H1 (cell line): Measurements from ENCODE around the gene FBLIM1. TPM values are rescaled to one million over a fixed set of nuclear protein-coding genes. Genes with fewer than 3 reads are reported as not detected.

Experiments
- CTCF ChIA-PET: fragments of 300-600 bp; sonication (Branson Sonifier 250); formaldehyde crosslinking; loops from one replicate; lab custom pipeline; 2021; ENCODE audit not compliant: partially characterized antibody; lab: Charles Lee
- POLR2A ChIA-PET: fragments of 300-600 bp; sonication (Branson Sonifier 250); formaldehyde crosslinking; loops from one replicate; lab custom pipeline; 2021; ENCODE audit warnings: inconsistent platforms; ENCODE audit not compliant: partially characterized antibody; lab: Charles Lee
- DNase-seq, 2 experiments: peaks; one replicate each; pipeline versions ENCODE4 v3.0.0 to v3.0.0-alpha.2; 2010 to 2022; ENCODE audit warnings: low spot score in 2 of 2, low read depth in 1 of 2, mixed read lengths in 1 of 2
- FAIRE-seq: peaks from 2 replicates; lab custom pipeline; 2011; peaks lifted over from hg19 to GRCh38; lab: Jason Lieb, UNC
- H2AFZ ChIP-seq: 2 replicates; pipeline ENCODE4 v1.8.1; 2012; ENCODE audit warnings: low read length, inconsistent platforms
- H2AK5ac ChIP-seq: 2 replicates; pipeline ENCODE4 v1.6.1; 2013; ENCODE audit warnings: low read depth, low read length
- H2BK120ac ChIP-seq: replicated peaks from 2 replicates; pipeline ENCODE3; 2013; ENCODE audit warnings: low read depth, low read length, inconsistent platforms
- H2BK12ac ChIP-seq: 2 replicates; pipeline ENCODE4 v1.6.1; 2013; ENCODE audit warnings: low read depth, low read length
- H2BK15ac ChIP-seq: 2 replicates; pipeline ENCODE4 v1.6.1; 2013; ENCODE audit warnings: low read length
- H2BK20ac ChIP-seq: 2 replicates; pipeline ENCODE4 v1.6.1; 2013; ENCODE audit warnings: low read length
- H2BK5ac ChIP-seq: 2 replicates; pipeline ENCODE4 v1.6.1; 2013; ENCODE audit warnings: low read depth, low read length
- H3K14ac ChIP-seq: 2 replicates; pipeline ENCODE4 v1.6.1; 2013; ENCODE audit warnings: inconsistent platforms; ENCODE audit not compliant: insufficient read length
- H3K18ac ChIP-seq: 2 replicates; pipeline ENCODE4 v1.6.1; 2013; ENCODE audit warnings: low read length; ENCODE audit errors: extremely low read depth
- H3K23ac ChIP-seq: 2 replicates; pipeline ENCODE4 v1.6.1; 2013; ENCODE audit warnings: inconsistent platforms; ENCODE audit not compliant: insufficient read length
- H3K23me2 ChIP-seq: 2 replicates; pipeline ENCODE4 v1.6.1; 2013; ENCODE audit warnings: low read depth, low read length
- H3K27ac ChIP-seq: 2 replicates; pipeline ENCODE4 v1.6.1; 2011; ENCODE audit warnings: low read depth, low read length, inconsistent platforms
- H3K27me3 ChIP-seq, 4 experiments: replicated peaks in 1 of 4; 1 replicate in 1 of 4; 2 replicates in 3 of 4; pipeline versions ENCODE4 v1.6.1 to v1.8.1; 2011 to 2013; ENCODE audit warnings: low read length in 3 of 4, mild to moderate bottlenecking in 3 of 4, inconsistent platforms in 2 of 4, mixed read lengths in 2 of 4, moderate library complexity in 1 of 4; ENCODE audit not compliant: control insufficient read depth in 3 of 4, insufficient read depth in 3 of 4; ENCODE audit errors: extremely low read depth in 1 of 4
- H3K36me3 ChIP-seq, 4 experiments: 2 replicates each; pipeline versions ENCODE4 v1.6.1 to v1.8.1; 2011 to 2013; ENCODE audit warnings: mild to moderate bottlenecking in 4 of 4, low read length in 3 of 4, moderate library complexity in 2 of 4, control low read depth in 1 of 4, inconsistent platforms in 1 of 4; ENCODE audit not compliant: insufficient read depth in 4 of 4, control insufficient read depth in 2 of 4
- H3K4ac ChIP-seq: replicated peaks from 2 replicates; pipeline ENCODE3; 2013; ENCODE audit warnings: low read length, low read depth, mixed read lengths, inconsistent platforms; ENCODE audit not compliant: insufficient read length
- H3K4me1 ChIP-seq, 4 experiments: replicated peaks in 1 of 4; 1 replicate in 1 of 4; 2 replicates in 3 of 4; pipeline versions ENCODE4 v1.6.1 to v1.8.1; 2011 to 2013; ENCODE audit warnings: low read length in 3 of 4, inconsistent platforms in 2 of 4, mixed read lengths in 1 of 4; ENCODE audit not compliant: insufficient read depth in 4 of 4, control insufficient read depth in 3 of 4
- H3K4me2 ChIP-seq, 2 experiments: 2 replicates each; pipeline versions ENCODE4 v1.6.1 to v1.8.1; 2011 to 2013; ENCODE audit warnings: low read depth in 2 of 2, low read length in 2 of 2, control low read depth in 1 of 2, inconsistent platforms in 1 of 2, mild to moderate bottlenecking in 1 of 2; ENCODE audit not compliant: insufficient read depth in 1 of 2
- H3K4me3 ChIP-seq, 4 experiments: fragments of 200-600, 300-600 bp in 1 of 4; sonication (generic), shearing (Covaris generic), sonication (Bioruptor Twin) in 1 of 4; 2 replicates each; pipeline versions ENCODE4 v1.5.1 to v1.8.1; 2011 to 2016; ENCODE audit warnings: low read length in 4 of 4, low read depth in 3 of 4, control low read depth in 2 of 4, inconsistent platforms in 2 of 4, mild to moderate bottlenecking in 2 of 4, mixed read lengths in 1 of 4, moderate library complexity in 1 of 4; ENCODE audit not compliant: insufficient read depth in 2 of 4; ENCODE audit errors: extremely low read depth in 1 of 4
- H3K56ac ChIP-seq: replicated peaks from 2 replicates; pipeline ENCODE3; 2013; ENCODE audit warnings: low read depth, mild to moderate bottlenecking, mixed read lengths, low read length, inconsistent platforms; ENCODE audit not compliant: insufficient read length
- H3K79me1 ChIP-seq: 2 replicates; pipeline ENCODE4 v1.6.1; 2013; ENCODE audit warnings: low read depth, low read length, control low read depth
- H3K79me2 ChIP-seq, 2 experiments: 2 replicates each; pipeline versions ENCODE4 v1.6.1 to v1.8.1; 2012 to 2013; ENCODE audit warnings: low read length in 2 of 2, mild to moderate bottlenecking in 2 of 2, inconsistent platforms in 1 of 2; ENCODE audit not compliant: insufficient read depth in 2 of 2, control insufficient read depth in 1 of 2
- H3K9ac ChIP-seq, 4 experiments: replicated peaks in 1 of 4; 1 replicate in 1 of 4; 2 replicates in 3 of 4; pipeline versions ENCODE4 v1.6.1 to v1.8.1; 2011 to 2013; ENCODE audit warnings: low read depth in 3 of 4, low read length in 3 of 4, control low read depth in 2 of 4, mild to moderate bottlenecking in 2 of 4, moderate library complexity in 2 of 4, inconsistent platforms in 1 of 4; ENCODE audit errors: extremely low read depth in 1 of 4
- H3K9me3 ChIP-seq, 2 experiments: 2 replicates each; pipeline versions ENCODE4 v1.6.1 to v1.8.1; 2012 to 2013; ENCODE audit warnings: mild to moderate bottlenecking in 2 of 2, moderate library complexity in 2 of 2, control low read depth in 1 of 2, inconsistent platforms in 1 of 2, low read depth in 1 of 2, low read length in 1 of 2, mixed read lengths in 1 of 2; ENCODE audit not compliant: insufficient read depth in 2 of 2
- H4K20me1 ChIP-seq, 2 experiments: replicated peaks in 1 of 2; 2 replicates each; pipeline versions ENCODE3 to v1.8.1; 2011 to 2013; ENCODE audit warnings: inconsistent platforms in 2 of 2, low read length in 2 of 2, mild to moderate bottlenecking in 1 of 2; ENCODE audit not compliant: insufficient read depth in 2 of 2, control insufficient read depth in 1 of 2
- H4K5ac ChIP-seq: 2 replicates; pipeline ENCODE4 v1.6.1; 2013; ENCODE audit warnings: low read length, low read depth, mixed read lengths, inconsistent platforms; ENCODE audit not compliant: insufficient read length
- H4K8ac ChIP-seq: 2 replicates; pipeline ENCODE4 v1.8.0; 2013; ENCODE audit warnings: mild to moderate bottlenecking, moderate library complexity, low read length, inconsistent platforms; ENCODE audit not compliant: insufficient read depth; ENCODE audit errors: extremely low read depth
- H4K91ac ChIP-seq: replicated peaks from 2 replicates; pipeline ENCODE3; 2013; ENCODE audit warnings: low read length, mixed read lengths, inconsistent platforms; ENCODE audit not compliant: insufficient read length
- CBX5 ChIP-seq: fragments of 300-800, 300-1000 bp; sonication (generic); IDR thresholded peaks from 2 replicates; pipeline ENCODE4 v1.7.1; 2016; ENCODE audit warnings: antibody characterized with exemption, low read length, low read depth
- JUND ChIP-seq: IDR thresholded peaks from 2 replicates; pipeline ENCODE4 v1.6.1; 2011; ENCODE audit warnings: mild to moderate bottlenecking, improper control_type of control experiment, low read length
- WGBS, 2 experiments: shearing (Covaris generic) in 1 of 2; methylation state at CpG; one replicate each; pipeline versions ENCODE4 v1.1.6 to v1.1.7; 2013 to 2015; ENCODE audit warnings: low lambda C conversion rate in 2 of 2, mixed read lengths in 2 of 2, inconsistent platforms in 1 of 2, low coverage in 1 of 2, missing lambda C conversion rate in 1 of 2; ENCODE audit not compliant: insufficient replicate concordance in 2 of 2, insufficient coverage in 1 of 2, insufficient read length in 1 of 2; ENCODE audit errors: extremely low coverage in 1 of 2, missing lambda C conversion rate in 1 of 2; 5-methylcytosine and 5-hydroxymethylcytosine counted together
- polyA plus RNA-seq, 7 experiments: library from polyadenylated mRNA; depleted of rRNA in 3 of 7; stranded (reverse) in 5 of 7; unstranded in 2 of 7; fragments of >200 nt in 5 of 7; fragments of 200-250 nt in 2 of 7; gene quantifications; 1 replicate in 5 of 7; 2 replicates in 1 of 7; 4 replicates in 1 of 7; pipeline versions ENCODE4 v1.2.1 to v1.2.3, GENCODE V29; 2011 to 2013; ENCODE audit warnings: missing spikeins in 2 of 7, mixed read lengths in 2 of 7
- total RNA-seq: library from RNA; stranded (reverse); fragmentation: NEBNext Ultra II Directional; extraction: Animal tissue kit (Norgen Biotek cat#: 25700); gene quantifications from 2 replicates; pipeline ENCODE4 v1.2.1, GENCODE V29; 2021

The FBLIM1 gene
- total and polyA plus RNA-seq, 2 of the 8 experiments (the other 6 are each of a cell fraction or from before 2014, with no cell fraction given), result 66.6 to 66.7 TPM

GRCh38 chr1:15833069-15833679 lies 74.6 kb downstream of the FBLIM1 start:
- Histone ChIP-seq H2AK5ac (peak overlapping the region; percentile 91; the same call in 1 of the 2 replicates), H2BK120ac (peak overlapping the region; percentile 64), H2BK5ac (peak overlapping the region; percentile 60; the same call in 1 of the 2 replicates), H3K23me2 (peaks cover 10% of the 10 kb centered on the region), H3K23ac (no peak overlapping the region), H3K14ac (no peak overlapping the region), H3K36me3 (no peaks in the 10 kb centered on the region), H3K79me1 (0 out of 2 replicates have a peak, but pooled peaks cover 3% of the 10 kb centered on the region), H4K20me1 (no peaks in the 10 kb centered on the region), H2BK15ac (peak overlapping the region; percentile 88; the same call in 1 of the 2 replicates), H4K8ac (peak overlapping the region; percentile 32; the same call in 1 of the 2 replicates)
- CTCF ChIA-PET, result interaction anchor here (0.7 to 3.6 kb wide), 14 partner anchors 9 to 177 kb away, joined by 3 to 28 read pairs (median 4); partner anchors contain the start of gene SPEN
- WGBS, 2 experiments, result 87% methylated on average over 19 of the region's 24 CpGs; no CpG with 5 or more reads in 1 of the 2 experiments
- no peak for TF ChIP-seq JUND
- no peak for TF ChIP-seq CBX5
- TF ChIP-seq, all 59 proteins: peak for 0
- no peaks in the 10 kb centered on the region for H3K79me2 ChIP-seq
- peak overlapping the region; percentile 66 for H4K5ac ChIP-seq
- H3K56ac ChIP-seq, result no peak overlapping the region
- peak overlapping the region; percentile 95 for H2BK12ac ChIP-seq
- H3K27me3 ChIP-seq, result no peaks in the 10 kb centered on the region
- peak overlapping the region; percentile 96 for H3K4ac ChIP-seq
- H3K9me3 ChIP-seq, result no peaks in the 10 kb centered on the region
- no peak overlapping the region for H4K91ac ChIP-seq
- H3K9ac ChIP-seq, result no peak overlapping the region
- POLR2A ChIA-PET, result interaction anchor here (0.6 to 4.3 kb wide), 24 partner anchors 10 to 143 kb away, joined by 3 to 87 read pairs (median 4); partner anchors contain the start of genes FBLIM1, SPEN and ZBTB17
- no peak overlapping the region for H3K27ac ChIP-seq
- H3K4me1 ChIP-seq, result peaks cover 0 to 21% (median 4%) of the 10 kb centered on the region in 4 experiments; a peak in 5 of 7 replicates
- H3K18ac ChIP-seq, result peak overlapping the region; percentile 38
- H3K4me3 ChIP-seq, result peak overlapping the region in 1 of 4 experiments; percentile 68; a peak in 1 of 8 replicates
- H2AFZ ChIP-seq, result no peak overlapping the region
- peak overlapping the region; percentile 79 to 94 for H3K4me2 ChIP-seq
- 0 out of 2 replicates have a peak overlapping the region, but pooled peaks have one; percentile 80 for H2BK20ac ChIP-seq
- FAIRE-seq (no peak), DNase-seq (no peak)
